OCI-LY3 (cell line): ENCODE data around the gene PMVK.

ENCODE experiments used
- CTCF ChIP-seq: fragments of 200-600, 300-600 bp; sonication (generic); IDR thresholded peaks from 2 replicates; pipeline ENCODE4 v1.5.1; 2014; ENCODE audit warnings: antibody characterized with exemption, low read length, low read depth
- EZH2phosphoT487 ChIP-seq: fragments of 200-600 bp; shearing (Covaris generic); IDR thresholded peaks from 2 replicates; pipeline ENCODE4 v1.6.1; 2018; ENCODE audit warnings: antibody characterized with exemption, mixed run types, low read depth

GRCh38 chr1:154910851-154911250 lies 25.7 kb downstream of the PMVK start:
- TF ChIP-seq CTCF (no peak), EZH2phosphoT487 (no peak)
